Panc1 (cell line): ENCODE measurements around the gene BMP7. TPM values are rescaled to one million over a fixed set of nuclear protein-coding genes. Genes with fewer than 3 reads are reported as not detected.

ENCODE experiments used
- ATAC-seq: fragments of 200-7000 bp; cut with Tn5 transposase; 2 replicates; pipeline ENCODE4 v1.9.1; 2020; ENCODE audit warnings: mild to moderate bottlenecking, moderate library complexity
- BruUV-seq: library from RNA; stranded (reverse); fragments of 400-500 nt; replicated peaks from 2 replicates; lab custom pipeline; 2021; lab: Mats Ljungman, UMichigan
- CTCF ChIA-PET: fragments of 300-600 bp; sonication (Branson Sonifier 250); formaldehyde crosslinking; loops from one replicate; lab custom pipeline; 2022; ENCODE audit warnings: antibody characterized with exemption; lab: Charles Lee
- POLR2A ChIA-PET: fragments of 300-600 bp; sonication (Branson Sonifier 250); formaldehyde crosslinking; loops from one replicate; lab custom pipeline; 2022; ENCODE audit warnings: antibody characterized with exemption; lab: Charles Lee
- DNase-seq: peaks from one replicate; pipeline ENCODE4 v3.0.0-alpha.2; 2010; ENCODE audit warnings: low read depth, low spot score
- H3K27ac ChIP-seq: 2 replicates; pipeline ENCODE4 v1.5.1; 2011; ENCODE audit warnings: mild to moderate bottlenecking, low read length, inconsistent platforms
- H3K27me3 ChIP-seq: fragments of 200-500 bp; sonication (Bioruptor generic); 2 replicates; pipeline ENCODE4 v1.6.0; 2014; ENCODE audit warnings: low read length, inconsistent platforms; ENCODE audit not compliant: control insufficient read depth, insufficient read depth
- H3K36me3 ChIP-seq: fragments of 200-500 bp; sonication (Bioruptor generic); 2 replicates; pipeline ENCODE4 v1.5.1; 2014; ENCODE audit warnings: inconsistent platforms, mild to moderate bottlenecking, low read length, moderate library complexity; ENCODE audit not compliant: control insufficient read depth, insufficient read depth
- H3K4me1 ChIP-seq: 2 replicates; pipeline ENCODE4 v1.5.1; 2011; ENCODE audit warnings: inconsistent platforms, mild to moderate bottlenecking, low read length, moderate library complexity; ENCODE audit not compliant: control insufficient read depth, insufficient read depth
- H3K4me3 ChIP-seq, 2 experiments: 2 replicates each; pipeline ENCODE4 v1.5.1; 2011 to 2012; ENCODE audit warnings: low read depth in 2 of 2, low read length in 2 of 2, mild to moderate bottlenecking in 2 of 2, inconsistent platforms in 1 of 2, moderate library complexity in 1 of 2
- H3K9me3 ChIP-seq: fragments of 200-500 bp; sonication (Bioruptor generic); 2 replicates; pipeline ENCODE4 v1.5.1; 2014; ENCODE audit warnings: low read depth, mild to moderate bottlenecking, inconsistent platforms, low read length, moderate library complexity; ENCODE audit not compliant: control insufficient read depth, insufficient read depth
- CTCF ChIP-seq: fragments of 450-650 bp; IDR thresholded peaks from 2 replicates; pipeline ENCODE4 v1.5.1; 2017; ENCODE audit warnings: mild to moderate bottlenecking
- POLR2AphosphoS5 ChIP-seq: IDR thresholded peaks from 2 replicates; pipeline ENCODE4 v1.6.1; 2012; ENCODE audit warnings: mild to moderate bottlenecking, low read depth, low read length, moderate library complexity
- REST ChIP-seq, 2 experiments: IDR thresholded peaks; 2 replicates each; pipeline ENCODE4 v1.6.1; 2011 to 2012; ENCODE audit warnings: low read depth in 2 of 2, control low read depth in 1 of 2, low read length in 1 of 2, mild to moderate bottlenecking in 1 of 2, moderate library complexity in 1 of 2; ENCODE audit not compliant: insufficient read depth in 1 of 2
- SIN3A ChIP-seq: IDR thresholded peaks from 2 replicates; pipeline ENCODE4 v1.6.1; 2012; ENCODE audit warnings: low read depth, mild to moderate bottlenecking, low read length, moderate library complexity, borderline replicate concordance; ENCODE audit not compliant: insufficient read depth
- TCF7L2 ChIP-seq: IDR thresholded peaks from 2 replicates; pipeline ENCODE4 v1.6.1; 2011; ENCODE audit warnings: mild to moderate bottlenecking, low read depth, low read length, inconsistent platforms
- in situ Hi-C: cut with HindIII; loops from 2 replicates; pipeline ENCODE4 v1.10.0; 2016; ENCODE audit warnings: low sequenced_read_pairs, low pct_unique_long_range_greater_than_20kb
- intact Hi-C: fragments of 100-400 bp; cut with micrococcal nuclease; formaldehyde crosslinking; loops from one replicate; pipeline ENCODE4 v1.10.0; 2022; ENCODE audit not compliant: unreplicated experiment
- total RNA-seq: library from RNA; stranded (reverse); gene quantifications from one replicate; pipeline ENCODE4 v1.2.1, GENCODE V29; 2021; ENCODE audit not compliant: unreplicated experiment

The BMP7 gene
- total RNA-seq, 1 experiment from 2014 or later: 11.5 TPM

GRCh38 chr20:57245997-57246396 is 20.4 kb downstream of the BMP7 start:
- TF ChIP-seq TCF7L2 (no peak), REST (IDR thresholded peaks at IDR 0.05; ENCODE audit: insufficient read depth in 1 of 2, low read depth in 2 of 2, low read length in 1 of 2) (no peak), CTCF (no peak), SIN3A (no peak), POLR2AphosphoS5 (no peak)
- ATAC-seq (no peak), DNase-seq (no peak)
- no peaks in the 10 kb centered on the region for H3K9me3 ChIP-seq
- no peaks in the 10 kb centered on the region for H3K4me1 ChIP-seq
- no peak overlapping the region for H3K27ac ChIP-seq
- BruUV-seq: no TSS peak
- in situ Hi-C loops: no loop called here
- no peaks in the 10 kb centered on the region for H3K36me3 ChIP-seq
- no peaks in the 10 kb centered on the region for H3K27me3 ChIP-seq
- CTCF ChIA-PET: no interaction called here
- H3K4me3 ChIP-seq: no peak overlapping the region
- POLR2A ChIA-PET: no interaction called here
- intact Hi-C loops: no loop called here

GRCh38 chr20:57244627-57245214 is 21.7 kb downstream of the BMP7 start:
- Histone ChIP-seq H3K36me3 (no peaks in the 10 kb centered on the region), H3K27ac (no peak overlapping the region), H3K9me3 (no peaks in the 10 kb centered on the region), H3K4me3 (no peak overlapping the region), H3K27me3 (no peaks in the 10 kb centered on the region), H3K4me1 (no peaks in the 10 kb centered on the region)
- no TSS peak for BruUV-seq
- ChIA-PET CTCF (no interaction called here), POLR2A (interaction anchor here (0.8 kb wide), 1 partner anchor 659 kb away, joined by 5 read pairs; no protein-coding TSS in a partner anchor)
- in situ Hi-C loops: no loop called here
- intact Hi-C loops: no loop called here
- DNase-seq (no peak), ATAC-seq (peak; percentile 86)
- TF ChIP-seq SIN3A: no peak
- peak; percentile 49; the same call in 1 of the 2 replicates for TF ChIP-seq CTCF
